ENCODE data around the gene INO80C. TPM values are rescaled to one million over a fixed set of nuclear protein-coding genes. Genes with fewer than 3 reads are reported as not detected.

The INO80C gene
- total RNA-seq, 4 donors from 2014 or later, result 3.9 to 11.6 (median 8.8) TPM

DNA sequence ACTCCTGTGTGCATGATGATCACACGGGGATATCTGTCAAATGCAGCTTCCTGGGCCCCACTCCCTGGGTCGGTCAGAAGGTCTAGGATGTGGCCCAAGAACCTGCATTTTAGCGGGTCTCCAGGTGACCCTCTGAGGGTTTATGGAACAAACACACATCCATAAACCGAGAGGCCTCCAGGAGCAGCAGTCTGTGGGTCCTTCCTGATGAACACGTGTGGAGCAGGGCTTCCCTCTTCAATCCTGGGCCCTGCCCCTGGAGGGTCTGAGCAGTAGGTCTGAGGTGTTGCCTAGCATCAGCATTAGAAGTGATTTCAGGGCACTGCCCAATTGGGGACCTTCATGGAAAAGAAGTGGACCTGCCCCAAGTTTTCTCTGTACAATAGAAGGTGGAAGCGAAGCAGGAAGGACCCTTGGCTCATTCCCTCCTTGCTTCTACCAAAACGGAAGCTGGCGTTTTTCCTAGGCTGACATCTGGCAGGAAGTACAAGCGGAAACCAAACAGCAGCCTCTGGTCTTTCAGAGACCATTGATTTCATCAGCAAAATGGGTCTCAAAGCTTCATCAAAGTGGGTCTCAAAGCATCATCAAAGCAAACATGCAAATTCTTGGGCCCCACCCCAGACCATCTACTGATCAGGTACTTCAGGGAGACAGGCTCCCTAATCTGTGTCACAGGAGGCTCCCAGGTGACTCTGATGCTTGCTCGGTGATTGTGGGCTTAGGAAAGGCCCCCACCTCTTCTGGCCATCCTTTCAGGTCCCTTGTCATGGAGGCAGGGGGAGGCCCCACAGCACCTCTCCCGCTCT lies 30.7 kb downstream of the INO80C start:
- 81 to 82% methylated on average over 10 to 11 of the region's 11 CpGs for WGBS, 2 donors
- no peaks in the 10 kb centered on the region for H3K9me3 ChIP-seq
- TF ChIP-seq CTCF (IDR thresholded peaks at IDR 0.05) (no peak), EP300 (IDR thresholded peaks at IDR 0.05) (no peak), POLR2A (IDR thresholded peaks at IDR 0.05) (no peak)
- H3K4me3 ChIP-seq, result no peak overlapping the region
- DNase-seq (ENCODE audit: low spot score in 2 of 2), result no peak
- no peak overlapping the region for H3K27ac ChIP-seq
- H3K4me1 ChIP-seq, result peaks cover 0 to 8% (median 0%) of the 10 kb centered on the region in 4 donors
- H3K36me3 ChIP-seq, result peaks cover 0 to 30% (median 0%) of the 10 kb centered on the region in 3 donors
- H3K27me3 ChIP-seq, result no peaks in the 10 kb centered on the region

DNA sequence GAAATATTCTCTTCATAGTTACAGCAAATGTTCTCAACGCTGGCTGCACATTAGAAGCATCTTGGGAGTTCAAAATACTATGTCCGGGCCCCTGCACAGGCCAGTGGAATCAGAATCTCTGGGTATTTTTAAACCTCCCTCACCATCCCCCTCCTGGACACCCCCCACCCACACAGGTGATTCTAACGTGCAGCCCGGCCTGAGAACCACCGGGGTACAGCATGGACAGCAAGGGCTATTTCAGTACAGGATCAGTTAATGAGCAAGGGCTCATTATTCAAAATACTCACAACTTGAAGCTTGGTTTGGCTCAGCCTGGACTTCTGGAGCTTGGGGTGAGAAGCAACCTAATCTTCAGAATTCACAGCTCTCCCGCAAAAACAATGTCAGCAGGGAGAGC lies 31.4 kb downstream of the INO80C start:
- Histone ChIP-seq H3K4me1 (peaks cover 0 to 8% (median 0%) of the 10 kb centered on the region in 4 donors), H3K36me3 (peaks cover 0 to 30% (median 0%) of the 10 kb centered on the region in 3 donors), H3K9me3 (no peaks in the 10 kb centered on the region), H3K27me3 (no peaks in the 10 kb centered on the region), H3K4me3 (no peak overlapping the region), H3K27ac (no peak overlapping the region)
- 91% methylated on average over 6 of the region's 6 CpGs for WGBS, 2 donors
- TF ChIP-seq EP300 (IDR thresholded peaks at IDR 0.05) (no peak), CTCF (IDR thresholded peaks at IDR 0.05) (no peak), POLR2A (IDR thresholded peaks at IDR 0.05) (no peak)
- no peak for DNase-seq (ENCODE audit: low spot score in 2 of 2)

- Histone ChIP-seq H3K9me3 (no peaks in the 10 kb centered on the region), H3K27me3 (no peaks in the 10 kb centered on the region), H3K4me1 (peaks cover 0 to 8% (median 0%) of the 10 kb centered on the region in 4 donors), H3K27ac (no peak overlapping the region), H3K36me3 (peaks cover 0 to 30% (median 0%) of the 10 kb centered on the region in 3 donors), H3K4me3 (no peak overlapping the region)
- TF ChIP-seq POLR2A (IDR thresholded peaks at IDR 0.05), result no peak
- TF ChIP-seq EP300 (IDR thresholded peaks at IDR 0.05), result no peak
- TF ChIP-seq CTCF (IDR thresholded peaks at IDR 0.05), result no peak
- no peak for DNase-seq (ENCODE audit: low spot score in 2 of 2)
- WGBS, 2 donors, result 92 to 93% methylated on average over 1 of the region's 1 CpG
Observed at GRCh38 chr18:35465329-35465728, 32.4 kb downstream of the INO80C start.

DNA sequence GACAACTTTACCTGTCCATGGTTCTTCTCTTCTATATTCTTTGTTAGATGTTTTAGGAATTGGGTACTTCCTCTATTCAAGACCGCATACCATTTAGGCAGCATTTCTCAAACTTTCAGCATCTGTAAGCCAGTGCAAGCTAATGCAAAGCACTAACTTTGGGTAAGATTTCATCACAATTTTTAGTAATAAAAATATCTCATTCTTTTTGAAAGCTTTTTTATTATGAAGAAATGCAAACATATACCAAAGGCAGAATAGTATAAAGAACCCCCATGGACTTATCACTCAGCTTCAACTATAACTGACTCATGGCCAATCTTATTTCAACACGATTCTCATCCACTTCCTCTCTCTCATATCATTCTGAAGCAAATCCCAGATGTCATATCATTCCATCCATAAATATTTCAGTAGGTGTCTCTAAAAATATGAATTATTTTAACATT lies 32.9 kb downstream of the INO80C start:
- Histone ChIP-seq H3K9me3 (no peaks in the 10 kb centered on the region), H3K27ac (no peak overlapping the region), H3K27me3 (no peaks in the 10 kb centered on the region), H3K4me1 (peaks cover 0 to 8% (median 0%) of the 10 kb centered on the region in 4 donors), H3K36me3 (peaks cover 0 to 30% (median 0%) of the 10 kb centered on the region in 3 donors), H3K4me3 (no peak overlapping the region)
- no peak for DNase-seq (ENCODE audit: low spot score in 2 of 2)
- TF ChIP-seq EP300 (IDR thresholded peaks at IDR 0.05) (no peak), POLR2A (IDR thresholded peaks at IDR 0.05) (no peak), CTCF (IDR thresholded peaks at IDR 0.05) (no peak)
- 68 to 72% methylated on average over 2 of the region's 2 CpGs for WGBS, 2 donors

- no peak for TF ChIP-seq CTCF (IDR thresholded peaks at IDR 0.05)
- no peak for TF ChIP-seq EP300 (IDR thresholded peaks at IDR 0.05)
- no peak for TF ChIP-seq POLR2A (IDR thresholded peaks at IDR 0.05)
- Histone ChIP-seq H3K27ac (no peak overlapping the region), H3K36me3 (peaks cover 0 to 26% (median 0%) of the 10 kb centered on the region in 3 donors), H3K27me3 (no peaks in the 10 kb centered on the region), H3K9me3 (no peaks in the 10 kb centered on the region), H3K4me3 (no peak overlapping the region), H3K4me1 (peaks cover 0 to 8% (median 0%) of the 10 kb centered on the region in 4 donors)
- no peak for DNase-seq (ENCODE audit: low spot score in 2 of 2)
- WGBS, 2 donors, result 81 to 82% methylated on average over 4 of the region's 4 CpGs
Observed at GRCh38 chr18:35463827-35464226, 33.9 kb downstream of the INO80C start.

All from tibial nerve (tissue), 4 donors.